Left ventricle myocardium superior (tissue), 1 donor: Measurements from ENCODE around the gene SCRT2. TPM values are rescaled to one million over a fixed set of nuclear protein-coding genes. Genes with fewer than 3 reads are reported as not detected.

Experiments used
- ATAC-seq: fragments of 200-7000 bp; cut with Tn5 transposase; one replicate; pipeline ENCODE4 v1.9.1; 2020; ENCODE audit warnings: mild to moderate bottlenecking, moderate library complexity
- DNase-seq: peaks from one replicate; pipeline ENCODE4 v3.0.0-alpha.2; 2020
- intact Hi-C: fragments of 100-400 bp; cut with micrococcal nuclease; formaldehyde crosslinking; loops from one replicate; pipeline ENCODE4 v1.11.0; 2022
- total RNA-seq: library from RNA; stranded (reverse); fragmentation: NEBNext Ultra II Directional; extraction: Animal tissue kit (Norgen Biotek cat#: 25700); gene quantifications from one replicate; pipeline ENCODE4 v1.2.1, GENCODE V29; 2021
- donor health status: DM: no; HTN: yes; CAD: no; lungs with severe emphysema.

The SCRT2 gene
- total RNA-seq, 1 donor from 2014 or later: not detected

GRCh38 chr20:658731-659291 lies 16.8 kb downstream of the SCRT2 start:
- intact Hi-C loops: no loop called here
- ATAC-seq: no peak
- no peak for DNase-seq

- DNase-seq (no peak), ATAC-seq (no peak)
- intact Hi-C loops: no loop called here
These were observed 17.4 kb downstream of the SCRT2 start for GRCh38 chr20:658202-658601.

- DNase-seq (no peak), ATAC-seq (no peak)
- intact Hi-C loops: no loop called here
These were observed 19.6 kb downstream of the SCRT2 start for GRCh38 chr20:655726-656624.

GRCh38 chr20:654417-654750 lies 21.2 kb downstream of the SCRT2 start:
- no peak for DNase-seq
- ATAC-seq: no peak
- intact Hi-C loops: no loop called here

- peak; percentile 4 for ATAC-seq
- no peak for DNase-seq
- intact Hi-C loops: no loop called here
These were observed 21.8 kb downstream of the SCRT2 start for GRCh38 chr20:653590-654416.

GRCh38 chr20:653110-653589 lies 22.5 kb downstream of the SCRT2 start, which contains the start of gene SRXN1:
TSS of gene SRXN1 (minus strand) at chr20:653200. CDS start at chr20:653185, 15 bp downstream.
- intact Hi-C loops: no loop called here
- ATAC-seq (peak; percentile 95), DNase-seq (peak; percentile 96)

- intact Hi-C loops: no loop called here
- ATAC-seq: peak; percentile 3
These were observed 22.9 kb downstream of the SCRT2 start for GRCh38 chr20:652615-653109.

GRCh38 chr20:651713-652614 lies 23.6 kb downstream of the SCRT2 start:
- intact Hi-C loops: no loop called here
- DNase-seq (no peak), ATAC-seq (peak; percentile 24)

More at GRCh38 chr20:652615-653109, 22.9 kb downstream of the SCRT2 start:
- no peak for DNase-seq

- no peak for DNase-seq
- ATAC-seq: no peak
- intact Hi-C loops: no loop called here
These were observed 24.6 kb downstream of the SCRT2 start for GRCh38 chr20:650954-651353.

GRCh38 chr20:650281-650680 lies 25.3 kb downstream of the SCRT2 start:
- intact Hi-C loops: no loop called here
- DNase-seq (no peak), ATAC-seq (no peak)

GRCh38 chr20:647479-648019 lies 28.1 kb downstream of the SCRT2 start:
- ATAC-seq (no peak), DNase-seq (no peak)
- intact Hi-C loops: no loop called here

- ATAC-seq: no peak
- intact Hi-C loops: no loop called here
- DNase-seq: no peak
These were observed 28.8 kb downstream of the SCRT2 start for GRCh38 chr20:646868-647233.

- peak; percentile 3 for ATAC-seq
- intact Hi-C loops: no loop called here
- no peak for DNase-seq
These were observed 29.3 kb downstream of the SCRT2 start for GRCh38 chr20:646107-646867.

- intact Hi-C loops: no loop called here
- peak; percentile 78 for ATAC-seq
These were observed 30.1 kb downstream of the SCRT2 start for GRCh38 chr20:645318-646106.

GRCh38 chr20:644692-645317 lies 30.8 kb downstream of the SCRT2 start:
- intact Hi-C loops: loop anchor here (5.0 kb wide), 1 partner anchor 83 kb away; no protein-coding TSS in a partner anchor
- ATAC-seq (no peak), DNase-seq (no peak)

More at GRCh38 chr20:645318-646106, 30.1 kb downstream of the SCRT2 start:
- peak; percentile 85 for DNase-seq
